Stimulated activated naive CD8-positive, alpha-beta T cell treated with anti-CD3 and anti-CD28 coated beads, Interleukin-15, amount 100 ng/mL, for 72 hours (primary cell): ENCODE data around the gene ACSL6.

Source experiments
- ATAC-seq: fragments of 150-1000 bp; cut with Tn5 transposase; 2 replicates; pipeline ENCODE4 v1.10.0; 2021; ENCODE audit warnings: mild to moderate bottlenecking, moderate library complexity
- DNase-seq, 2 donors: peaks; one replicate each; pipeline ENCODE4 v3.0.0; 2021 to 2022
- H3K27ac Mint-ChIP-seq, 2 donors: one replicate each; pipeline ENCODE4 v1.8.0; 2022; ENCODE audit warnings: mild to moderate bottlenecking in 2 of 2, mixed read lengths in 2 of 2, moderate library complexity in 2 of 2
- H3K27me3 Mint-ChIP-seq: one replicate; pipeline ENCODE4 v1.8.0; 2022; ENCODE audit warnings: mixed read lengths
- H3K4me1 Mint-ChIP-seq: one replicate; pipeline ENCODE4 v1.8.0; 2022; ENCODE audit warnings: mild to moderate bottlenecking, mixed read lengths
- H3K4me3 Mint-ChIP-seq, 2 donors: one replicate each; pipeline ENCODE4 v1.8.0; 2022; ENCODE audit warnings: mild to moderate bottlenecking in 2 of 2, mixed read lengths in 2 of 2, moderate library complexity in 1 of 2
- H3K9me3 Mint-ChIP-seq, 2 donors: one replicate each; pipeline ENCODE4 v1.8.0; 2022; ENCODE audit warnings: mixed read lengths in 2 of 2

Gene ACSL6

DNA sequence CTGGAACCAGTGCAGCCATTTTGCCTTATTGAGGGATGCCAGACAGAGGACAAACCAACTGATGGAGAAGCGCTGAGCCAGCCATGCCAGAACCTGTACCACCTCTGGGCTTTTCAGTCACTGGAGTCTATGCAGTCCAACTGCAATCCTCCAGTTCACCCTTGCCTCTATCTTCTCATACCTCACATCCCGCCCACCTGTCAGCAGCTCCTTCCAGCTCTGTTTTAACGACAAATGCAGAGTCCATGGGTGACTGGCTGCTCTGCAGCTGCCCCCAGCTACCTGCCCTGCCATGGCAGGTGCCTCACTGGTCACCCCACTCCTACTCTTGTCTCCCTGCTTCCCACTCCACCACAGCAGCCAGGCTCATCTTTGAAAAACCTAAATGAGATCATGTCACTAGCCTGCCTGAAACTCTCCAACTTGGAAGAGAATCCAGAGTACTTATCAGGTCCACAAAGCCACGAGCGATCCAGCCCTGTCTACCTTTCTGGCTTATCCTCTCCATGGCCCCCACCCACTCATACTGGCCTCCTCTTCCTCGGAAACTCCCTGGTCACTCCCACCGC, 14.0 kb upstream of the ACSL6 start:
- no peak for DNase-seq
- ATAC-seq: no peak
- H3K9me3 Mint-ChIP-seq: no peaks in the 10 kb centered on the region
- peaks cover 9% of the 10 kb centered on the region for H3K4me1 Mint-ChIP-seq
- no peak overlapping the region for H3K27ac Mint-ChIP-seq
- H3K4me3 Mint-ChIP-seq: no peak overlapping the region
- H3K27me3 Mint-ChIP-seq: peaks cover 18% of the 10 kb centered on the region

GRCh38 chr5:132024789-132025402, 13.4 kb upstream of the ACSL6 start:
- H3K27ac Mint-ChIP-seq: no peak overlapping the region
- no peak overlapping the region for H3K4me3 Mint-ChIP-seq
- DNase-seq: no peak
- no peaks in the 10 kb centered on the region for H3K9me3 Mint-ChIP-seq
- no peak for ATAC-seq
- peaks cover 15% of the 10 kb centered on the region for H3K4me1 Mint-ChIP-seq
- peaks cover 12% of the 10 kb centered on the region for H3K27me3 Mint-ChIP-seq

GRCh38 chr5:132024117-132024435, 12.6 kb upstream of the ACSL6 start:
- peaks cover 19% of the 10 kb centered on the region for H3K4me1 Mint-ChIP-seq
- peaks cover 5% of the 10 kb centered on the region for H3K27me3 Mint-ChIP-seq
- no peak for DNase-seq
- H3K27ac Mint-ChIP-seq: no peak overlapping the region
- H3K4me3 Mint-ChIP-seq: no peak overlapping the region
- no peaks in the 10 kb centered on the region for H3K9me3 Mint-ChIP-seq
- no peak for ATAC-seq

- Mint-ChIP-seq H3K4me3 (peak overlapping the region in 1 of 2 donors; percentile 55), H3K9me3 (no peaks in the 10 kb centered on the region), H3K27ac (peak overlapping the region in 1 of 2 donors; percentile 58), H3K4me1 (peaks cover 23% of the 10 kb centered on the region), H3K27me3 (peaks cover 5% of the 10 kb centered on the region)
- DNase-seq (no peak), ATAC-seq (no peak)
These were observed 12.0 kb upstream of the ACSL6 start for GRCh38 chr5:132023258-132024116.

GRCh38 chr5:132022737-132023136, 11.3 kb upstream of the ACSL6 start:
- peak overlapping the region in 1 of 2 donors; percentile 11 for H3K4me3 Mint-ChIP-seq
- H3K27me3 Mint-ChIP-seq: peaks cover 11% of the 10 kb centered on the region
- no peak overlapping the region for H3K27ac Mint-ChIP-seq
- DNase-seq: no peak
- H3K9me3 Mint-ChIP-seq: no peaks in the 10 kb centered on the region
- peaks cover 29% of the 10 kb centered on the region for H3K4me1 Mint-ChIP-seq
- ATAC-seq: no peak

DNA sequence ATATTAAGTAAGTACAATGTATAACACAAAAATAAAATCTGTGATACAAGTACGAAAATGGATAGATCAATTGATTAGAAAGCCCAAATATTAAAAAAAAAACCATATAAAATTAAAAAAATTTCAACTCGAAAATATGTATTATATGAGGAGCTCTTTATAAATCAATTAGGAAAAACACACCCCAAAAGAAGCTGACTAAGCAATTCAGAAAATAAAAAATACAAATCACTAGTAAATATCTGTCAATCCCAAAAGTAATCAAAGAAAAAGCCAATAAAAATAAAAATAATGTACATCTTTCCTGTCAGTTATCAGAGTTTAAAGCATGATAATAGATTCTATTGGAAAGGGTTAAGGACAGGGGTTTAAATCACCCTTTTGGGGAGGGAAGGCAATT, 10.2 kb upstream of the ACSL6 start:
- Mint-ChIP-seq H3K9me3 (no peaks in the 10 kb centered on the region), H3K4me3 (no peak overlapping the region), H3K27me3 (peaks cover 22% of the 10 kb centered on the region), H3K4me1 (peaks cover 39% of the 10 kb centered on the region), H3K27ac (no peak overlapping the region)
- DNase-seq: no peak
- no peak for ATAC-seq

DNA sequence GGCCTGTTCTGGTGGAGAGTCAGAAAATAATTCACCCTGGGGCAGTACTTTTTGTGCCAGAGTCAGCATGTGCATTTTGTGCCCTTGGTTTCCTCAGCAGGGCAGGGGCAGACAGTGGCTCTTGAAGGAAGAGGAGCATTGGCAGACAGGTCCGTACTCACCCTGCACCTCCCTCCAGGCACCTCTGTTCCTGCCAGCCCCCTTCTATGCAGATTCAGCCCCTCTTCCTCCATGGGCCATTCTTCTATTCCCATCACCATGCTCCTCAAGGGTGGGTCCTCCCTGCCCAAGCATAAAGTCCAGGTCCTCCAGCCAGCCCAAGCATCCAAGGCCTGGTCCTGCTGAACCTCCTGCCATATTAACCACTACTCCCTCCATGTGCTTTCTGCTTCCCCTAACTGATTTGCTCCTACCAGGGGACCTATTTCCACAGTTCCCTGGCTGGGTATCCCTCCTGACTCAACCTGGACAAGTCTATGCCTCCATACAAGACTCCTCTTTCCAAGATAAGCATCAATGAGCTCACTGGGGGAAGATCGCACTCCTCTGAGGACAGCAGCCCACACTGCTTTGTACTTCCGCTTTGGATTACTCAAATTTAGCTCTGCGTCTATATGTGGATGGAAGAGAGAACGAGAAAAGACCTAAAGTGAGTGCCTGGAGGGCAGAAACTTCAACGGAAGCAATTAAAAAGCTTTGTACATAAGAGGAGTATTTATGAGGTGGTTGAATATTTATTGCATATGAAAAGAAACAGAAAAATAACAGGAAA, 9.3 kb upstream of the ACSL6 start:
- DNase-seq (no peak), ATAC-seq (peak; percentile 61)
- Mint-ChIP-seq H3K27ac (peak overlapping the region; percentile 91 to 97), H3K4me3 (peak overlapping the region in 1 of 2 donors; percentile 53), H3K9me3 (no peaks in the 10 kb centered on the region), H3K4me1 (peaks cover 46% of the 10 kb centered on the region), H3K27me3 (peaks cover 31% of the 10 kb centered on the region)

DNA sequence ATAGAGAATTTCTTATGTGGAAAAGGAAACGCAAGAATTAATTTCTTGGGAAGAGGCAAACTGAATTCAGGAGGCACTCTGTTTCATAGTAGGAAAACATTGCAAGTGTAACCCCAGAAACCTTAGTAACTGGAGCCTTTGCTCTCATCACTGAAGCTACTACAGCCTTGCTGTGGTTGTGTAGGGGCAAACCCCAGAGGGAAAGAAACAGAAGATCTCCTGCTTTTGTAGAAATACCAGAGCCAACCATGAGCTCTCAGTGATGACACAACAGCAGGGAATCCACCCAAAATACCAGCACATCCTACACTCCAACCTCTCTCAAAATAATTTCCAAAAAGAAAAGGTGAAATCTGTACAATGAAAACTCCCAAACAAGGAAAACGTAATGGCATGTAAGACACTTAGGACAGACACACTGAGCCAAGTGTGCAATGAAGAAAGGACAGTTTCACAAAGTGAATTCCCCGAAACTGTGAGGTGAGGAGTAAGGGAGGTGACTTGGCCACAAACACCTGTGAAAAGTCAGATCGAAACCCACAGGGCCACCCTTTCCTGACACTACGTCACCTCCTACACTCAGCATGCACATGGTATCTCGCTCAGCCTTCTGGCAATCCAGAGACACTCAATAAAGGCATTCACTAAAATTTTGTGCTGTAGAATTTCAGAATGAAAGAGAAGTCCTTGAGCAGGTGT, 8.5 kb upstream of the ACSL6 start:
- ATAC-seq (peak; percentile 97), DNase-seq (peak; percentile 78 to 88)
- no peaks in the 10 kb centered on the region for H3K9me3 Mint-ChIP-seq
- H3K27me3 Mint-ChIP-seq: peaks cover 39% of the 10 kb centered on the region
- peak overlapping the region; percentile 52 to 53 for H3K4me3 Mint-ChIP-seq
- peaks cover 46% of the 10 kb centered on the region for H3K4me1 Mint-ChIP-seq
- peak overlapping the region; percentile 91 to 97 for H3K27ac Mint-ChIP-seq

- DNase-seq: no peak
- Mint-ChIP-seq H3K4me1 (peaks cover 46% of the 10 kb centered on the region), H3K27me3 (peaks cover 43% of the 10 kb centered on the region), H3K27ac (no peak overlapping the region), H3K4me3 (peak overlapping the region in 1 of 2 donors; percentile 11), H3K9me3 (no peaks in the 10 kb centered on the region)
- no peak for ATAC-seq
These were observed 7.9 kb upstream of the ACSL6 start for GRCh38 chr5:132019337-132019736.

DNA sequence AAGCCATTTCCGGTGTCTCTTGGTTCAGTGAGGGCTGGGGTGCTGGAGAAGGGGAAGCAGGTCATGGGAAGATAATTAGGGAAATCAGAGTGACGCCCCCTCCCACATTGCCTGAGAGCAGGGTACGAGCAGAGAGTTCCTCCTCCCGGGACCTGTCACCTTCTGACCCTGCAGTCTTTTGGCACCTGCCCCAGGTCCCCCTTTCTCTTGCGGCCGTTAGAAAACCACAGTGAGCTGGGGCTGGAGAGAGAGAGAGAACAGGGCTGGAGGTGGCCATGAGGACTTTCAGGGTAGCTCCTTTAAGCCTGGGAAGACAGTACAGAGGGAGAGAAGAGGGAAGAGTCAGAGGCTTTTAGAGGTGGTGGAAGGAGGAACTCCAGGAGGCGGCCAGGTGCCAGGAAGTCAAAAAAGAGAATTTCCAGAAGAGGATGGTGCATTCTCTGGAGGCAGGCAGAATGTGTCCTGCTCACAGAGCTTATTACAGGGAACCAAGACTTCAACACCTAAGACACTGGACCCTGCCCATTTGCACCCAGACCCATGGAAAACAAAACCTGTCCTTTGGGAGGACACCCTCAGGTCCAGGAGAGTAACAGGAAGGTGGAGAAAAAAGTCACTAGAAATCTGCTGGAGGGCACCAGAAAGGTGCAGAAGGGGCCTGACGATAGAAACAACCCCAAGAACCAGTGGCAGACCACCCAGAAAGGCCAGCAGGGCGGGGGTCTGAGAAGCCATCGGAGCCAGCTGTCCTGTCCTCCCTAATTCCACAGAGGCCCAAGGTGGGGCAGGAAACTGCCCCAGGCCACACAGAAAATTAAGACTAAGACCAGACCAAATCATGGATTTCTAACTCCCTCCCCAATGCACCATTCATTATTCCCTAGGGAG, 6.5 kb upstream of the ACSL6 start:
- Mint-ChIP-seq H3K9me3 (no peaks in the 10 kb centered on the region), H3K27me3 (peaks cover 57% of the 10 kb centered on the region), H3K27ac (no peak overlapping the region), H3K4me3 (peak overlapping the region in 1 of 2 donors; percentile 17), H3K4me1 (peaks cover 46% of the 10 kb centered on the region)
- DNase-seq: no peak
- no peak for ATAC-seq

DNA sequence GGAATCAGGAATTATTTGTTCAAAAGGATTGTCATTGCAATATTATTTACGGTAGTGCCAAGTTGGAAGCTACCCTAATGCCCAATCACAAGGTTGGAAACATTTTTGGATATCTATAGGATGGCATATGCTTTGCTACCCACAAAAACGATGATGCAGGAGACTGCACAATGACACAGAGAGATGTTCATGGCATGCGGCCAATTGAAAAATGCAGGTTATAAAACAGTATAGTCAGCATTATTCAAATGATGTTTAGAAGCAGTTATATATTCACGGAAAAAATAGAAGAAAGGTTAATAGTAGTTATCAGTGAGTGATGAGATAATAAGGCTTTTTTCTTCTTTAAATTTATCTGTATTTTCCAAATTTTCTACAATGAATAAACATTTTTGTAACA, 5.9 kb upstream of the ACSL6 start:
- Mint-ChIP-seq H3K27me3 (peaks cover 63% of the 10 kb centered on the region), H3K27ac (no peak overlapping the region), H3K4me3 (no peak overlapping the region), H3K9me3 (no peaks in the 10 kb centered on the region), H3K4me1 (peaks cover 51% of the 10 kb centered on the region)
- no peak for ATAC-seq
- DNase-seq: no peak

DNA sequence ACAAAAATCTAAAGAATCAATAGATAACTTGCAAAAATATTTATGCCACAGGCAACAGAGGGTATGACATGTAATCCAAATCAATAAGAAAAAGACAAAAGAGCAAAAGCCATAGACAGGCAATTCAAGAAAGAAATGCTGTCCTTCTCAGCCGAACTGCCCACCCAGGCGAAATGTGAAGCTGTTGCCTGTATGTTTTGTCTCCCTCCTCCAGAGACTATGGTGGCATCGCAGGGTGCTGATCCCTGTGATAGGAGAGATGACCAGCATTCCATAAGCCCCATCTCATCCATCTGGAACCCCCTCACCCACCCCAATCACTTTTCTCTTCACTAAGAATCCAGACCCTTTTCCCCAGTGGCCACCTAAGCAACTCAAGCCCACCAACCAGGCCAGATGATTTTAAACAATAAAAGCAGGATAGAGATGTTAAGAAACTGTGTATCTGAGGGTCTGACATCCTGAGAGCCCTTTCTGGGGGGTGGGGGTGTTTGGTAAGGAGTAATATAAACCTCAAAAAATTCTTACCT, 5.3 kb upstream of the ACSL6 start:
- Mint-ChIP-seq H3K4me3 (no peak overlapping the region), H3K9me3 (no peaks in the 10 kb centered on the region), H3K27ac (no peak overlapping the region), H3K27me3 (peaks cover 68% of the 10 kb centered on the region), H3K4me1 (peaks cover 56% of the 10 kb centered on the region)
- no peak for ATAC-seq
- DNase-seq: no peak

GRCh38 chr5:132013711-132014110, 2.3 kb upstream of the ACSL6 start:
- ATAC-seq: no peak
- Mint-ChIP-seq H3K4me3 (no peak overlapping the region), H3K4me1 (peaks cover 45% of the 10 kb centered on the region)

DNA sequence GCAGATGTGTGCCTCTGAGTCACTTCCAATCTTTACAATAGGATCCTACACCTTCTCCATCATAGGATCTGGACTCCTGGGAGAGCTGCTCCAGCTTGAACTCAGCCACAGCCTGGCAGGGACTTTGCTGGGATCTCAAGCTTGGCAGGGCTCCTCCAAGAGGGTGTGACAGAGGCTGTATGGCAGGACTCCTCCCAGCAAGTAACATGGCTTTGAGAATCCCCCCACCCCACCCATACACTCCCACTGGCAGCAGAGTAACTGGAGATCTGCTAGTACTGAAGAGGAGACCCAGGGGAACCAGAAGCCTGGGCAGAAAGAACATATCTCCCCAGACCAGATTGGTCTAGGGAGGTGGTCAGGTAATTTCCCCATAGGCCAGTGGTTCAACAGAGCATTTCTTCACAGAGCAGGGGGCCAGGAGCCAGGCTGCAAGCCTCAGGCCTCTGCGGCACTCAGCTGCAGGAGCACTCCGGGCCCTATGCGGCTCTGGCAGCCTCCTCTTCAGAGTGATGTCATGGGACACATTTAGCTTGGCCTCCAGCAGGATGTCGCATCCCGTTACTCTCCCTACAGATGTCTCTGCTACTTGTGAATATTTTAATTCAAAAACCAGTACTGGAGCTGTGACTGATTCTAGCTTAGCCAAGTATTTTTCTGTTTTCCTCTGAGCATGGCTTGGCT, 1.7 kb upstream of the ACSL6 start:
- H3K4me3 Mint-ChIP-seq: no peak overlapping the region
- no peaks in the 10 kb centered on the region for H3K9me3 Mint-ChIP-seq
- H3K27me3 Mint-ChIP-seq: peaks cover 94% of the 10 kb centered on the region
- H3K4me1 Mint-ChIP-seq: peaks cover 49% of the 10 kb centered on the region
- H3K27ac Mint-ChIP-seq: no peak overlapping the region
- DNase-seq: peak in 1 of 2 donors; percentile 8
- no peak for ATAC-seq

More at GRCh38 chr5:132013711-132014110, 2.3 kb upstream of the ACSL6 start:
- Mint-ChIP-seq H3K9me3 (no peaks in the 10 kb centered on the region), H3K27me3 (peaks cover 91% of the 10 kb centered on the region), H3K27ac (no peak overlapping the region)
- DNase-seq: peak; percentile 0 to 5
